NCI-H748 (cell line): ENCODE results near the gene EVPL.
A peak's percentile ranks its signal among the peaks of the same experiment; 100 is the strongest.

Experiments used
- DNase-seq: peaks from one replicate; lab custom pipeline; 2025; ENCODE audit not compliant: unreplicated experiment; lab: John Stamatoyannopoulos, UW

The EVPL gene

DNA sequence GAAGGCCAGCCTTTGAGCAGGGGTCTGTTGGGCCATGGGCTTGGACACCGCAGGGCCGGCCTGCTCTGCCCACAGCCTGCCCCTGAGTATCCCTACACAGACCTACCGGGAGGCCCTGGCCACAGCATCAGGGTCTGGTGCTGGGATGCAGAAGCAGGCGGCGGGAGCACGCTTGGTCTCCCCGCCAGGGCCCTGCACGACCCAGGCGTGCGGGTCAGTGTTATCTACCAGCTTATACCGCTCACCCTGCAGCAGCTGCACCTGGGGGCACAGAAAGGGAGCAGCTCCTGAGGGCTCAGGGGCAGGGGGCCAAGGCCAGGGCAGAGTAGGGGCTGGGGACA lies 8.8 kb downstream of the EVPL start:
- DNase-seq = no peak

DNA sequence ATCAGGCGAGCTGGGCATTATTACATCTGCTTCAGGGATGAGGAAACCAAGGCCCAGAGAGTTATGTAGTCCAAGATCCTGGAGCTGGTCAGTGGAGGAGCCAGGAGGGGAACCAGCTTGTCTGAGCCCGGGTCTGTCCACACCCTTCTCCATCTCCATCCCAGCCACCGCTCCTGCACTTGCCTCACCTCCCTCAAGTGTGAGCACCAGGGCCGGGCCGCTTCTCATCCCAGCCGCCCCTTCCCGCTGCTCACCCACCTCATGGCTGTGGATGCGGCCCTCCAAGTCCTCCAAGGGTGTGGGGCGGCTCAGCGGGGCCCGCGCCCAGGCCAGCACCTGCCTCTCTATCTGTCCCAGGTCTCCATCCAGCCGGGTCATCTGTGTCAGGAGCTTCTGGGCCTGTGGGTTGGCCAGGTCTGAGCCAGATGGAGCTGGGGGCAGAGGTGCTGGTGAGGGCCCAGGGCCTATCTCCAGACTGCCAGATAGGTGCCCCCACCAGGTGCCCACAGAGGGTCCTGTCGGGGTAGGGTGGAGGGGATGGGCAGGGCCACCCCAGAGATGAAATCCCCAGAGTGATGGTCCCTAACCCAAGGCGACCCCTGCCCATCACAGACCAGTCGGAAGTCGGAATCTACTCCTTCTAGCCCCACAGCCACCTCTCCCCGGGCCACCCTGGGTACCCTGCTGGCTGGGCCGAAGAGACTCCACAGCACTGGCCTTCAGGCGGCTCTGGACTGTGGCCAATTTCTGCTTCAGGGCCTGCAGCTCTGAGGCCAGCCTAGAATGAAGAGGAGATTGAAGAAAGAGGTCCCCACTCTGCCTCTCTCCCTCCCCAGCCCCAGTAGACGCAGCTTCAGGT lies 9.4 kb downstream of the EVPL start:
- no peak for DNase-seq

DNA sequence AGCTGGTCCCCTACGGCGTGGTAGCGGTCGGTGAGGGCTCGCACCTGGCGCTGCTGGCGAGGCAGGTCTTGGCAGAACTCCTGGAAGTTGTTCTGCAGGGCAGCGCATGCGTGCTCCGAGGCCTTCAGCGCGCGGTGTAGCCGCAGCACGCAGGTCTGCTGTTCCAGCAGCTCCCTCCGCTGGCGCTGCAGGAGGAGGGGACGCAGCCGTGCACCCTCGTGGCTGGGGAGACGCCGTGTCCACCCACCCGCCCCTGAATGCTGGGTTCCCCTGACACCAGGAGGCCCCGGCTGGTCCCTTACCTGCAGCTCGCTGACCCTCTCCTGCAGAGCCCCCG lies 12.2 kb downstream of the EVPL start:
- DNase-seq = no peak

DNA sequence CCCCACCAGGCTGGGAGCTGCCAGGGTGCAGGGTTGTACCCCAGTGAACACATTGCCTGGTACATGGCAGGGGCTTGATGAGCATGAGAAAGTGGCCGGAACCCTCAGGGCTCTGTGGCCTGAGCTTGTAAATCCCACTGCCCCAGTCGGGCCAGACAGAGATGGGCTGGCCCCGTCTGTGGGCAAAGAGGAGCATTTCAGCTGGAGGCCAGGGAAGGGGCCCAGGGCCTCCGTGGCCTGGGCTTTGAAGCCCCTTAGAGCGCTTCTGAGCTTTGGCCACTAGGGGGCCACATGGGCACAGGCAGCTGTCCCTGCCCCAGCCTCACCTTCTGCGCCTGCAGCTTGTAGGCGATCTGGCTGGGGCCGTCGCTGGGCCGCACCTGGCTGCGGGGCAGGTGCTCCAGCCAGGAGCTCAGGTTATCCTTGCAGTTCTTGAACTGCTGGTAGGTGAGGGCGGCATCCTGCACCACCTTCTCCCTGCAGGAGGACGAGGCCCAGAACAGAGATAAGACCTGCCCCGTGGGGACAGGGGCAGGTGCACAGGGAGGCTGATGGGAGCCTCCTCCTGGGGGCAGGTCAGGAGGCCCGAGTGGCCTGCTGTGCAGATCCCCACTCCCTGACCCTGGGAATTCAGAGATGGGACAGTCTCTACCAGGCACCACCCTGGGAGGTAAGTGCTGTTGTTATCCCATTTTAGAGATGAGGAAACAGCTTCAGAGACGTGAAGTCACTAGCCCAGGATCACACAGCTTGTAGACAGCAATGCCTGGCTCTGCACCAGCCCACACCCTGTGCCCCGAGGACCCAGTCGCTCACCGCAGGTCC lies 12.8 kb downstream of the EVPL start:
- peak; percentile 81 for DNase-seq

DNA sequence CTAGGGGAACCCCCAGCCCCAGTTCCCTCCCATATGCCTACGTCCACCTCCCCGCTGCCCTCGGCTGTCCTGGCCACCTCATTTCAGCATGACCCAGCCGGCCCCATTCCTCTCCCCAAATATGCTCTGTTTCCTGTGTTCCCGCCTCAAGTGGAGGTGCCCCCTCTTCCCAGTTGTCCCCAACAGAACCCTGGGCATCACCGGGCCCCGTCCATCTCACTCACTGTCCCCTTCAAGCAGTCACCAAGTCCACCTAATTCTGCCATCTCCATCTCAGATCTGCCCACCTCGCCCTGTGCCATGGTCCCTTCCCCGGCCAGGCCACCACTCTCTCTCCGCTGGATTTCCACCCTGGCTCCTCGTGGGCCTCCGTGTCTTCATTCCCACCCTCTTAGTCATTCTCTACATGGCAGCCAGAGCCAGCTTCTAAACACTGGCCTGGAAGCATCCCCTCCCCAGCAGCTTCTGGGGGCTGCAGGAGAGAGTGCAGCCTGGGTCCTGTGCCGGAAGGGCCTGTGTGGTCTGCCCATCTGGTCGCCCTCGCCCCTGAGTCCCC lies 13.7 kb downstream of the EVPL start:
- no peak for DNase-seq

DNA sequence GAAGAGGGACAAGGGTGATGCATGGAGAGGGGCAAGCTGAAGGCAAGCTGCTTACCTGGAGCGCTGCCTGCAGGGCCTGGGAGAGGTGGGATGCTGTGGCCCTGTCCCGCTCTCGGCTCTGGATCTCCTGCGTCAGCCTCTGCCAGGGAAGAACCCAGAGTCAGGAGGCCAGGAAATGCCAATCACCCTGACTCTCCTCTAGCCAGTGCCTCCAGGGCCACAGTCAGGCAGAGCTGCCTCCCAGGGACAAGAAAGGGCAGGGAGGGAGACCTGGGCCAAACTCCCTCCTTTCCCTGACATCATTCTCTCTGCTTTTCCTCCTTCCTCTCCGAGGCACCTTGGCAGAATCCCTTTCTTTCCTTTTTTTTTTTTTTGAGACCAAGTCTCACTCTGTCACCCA lies 15.2 kb downstream of the EVPL start:
- DNase-seq = no peak

DNA sequence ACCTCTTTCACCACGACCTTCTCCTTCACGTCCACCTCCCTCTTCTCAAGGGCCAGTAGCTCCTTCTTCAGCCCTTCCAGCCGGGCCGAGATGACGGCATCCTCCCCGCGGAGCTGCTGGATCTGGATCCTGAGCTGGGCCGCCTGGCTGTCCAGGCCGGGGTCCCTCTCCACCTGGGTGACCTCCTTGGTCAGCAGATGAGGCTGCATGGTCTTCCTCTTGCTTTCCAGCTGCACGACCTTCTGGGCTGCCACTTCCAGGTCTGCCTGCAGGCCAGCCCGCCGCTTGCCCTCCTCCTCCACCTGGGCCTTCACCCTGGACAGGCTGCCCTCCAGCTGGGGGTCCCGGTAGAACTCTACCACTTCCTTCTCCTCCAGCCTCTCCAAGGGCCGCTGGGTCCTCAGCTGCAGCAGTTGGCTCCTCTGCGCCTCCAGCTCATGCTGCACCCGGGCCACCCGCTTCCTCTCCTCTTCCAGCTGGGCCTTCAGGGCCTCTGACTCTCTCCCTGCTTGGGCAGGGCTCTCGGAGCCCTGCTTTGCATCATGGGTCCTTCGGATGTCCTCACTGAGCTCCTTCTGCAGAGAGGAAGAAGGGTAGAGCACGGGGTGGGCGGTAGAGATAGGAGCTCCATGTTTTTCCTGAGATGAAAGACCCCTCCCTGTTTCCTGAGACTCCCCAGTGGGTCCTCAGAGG lies 17.0 kb downstream of the EVPL start:
- no peak for DNase-seq

DNA sequence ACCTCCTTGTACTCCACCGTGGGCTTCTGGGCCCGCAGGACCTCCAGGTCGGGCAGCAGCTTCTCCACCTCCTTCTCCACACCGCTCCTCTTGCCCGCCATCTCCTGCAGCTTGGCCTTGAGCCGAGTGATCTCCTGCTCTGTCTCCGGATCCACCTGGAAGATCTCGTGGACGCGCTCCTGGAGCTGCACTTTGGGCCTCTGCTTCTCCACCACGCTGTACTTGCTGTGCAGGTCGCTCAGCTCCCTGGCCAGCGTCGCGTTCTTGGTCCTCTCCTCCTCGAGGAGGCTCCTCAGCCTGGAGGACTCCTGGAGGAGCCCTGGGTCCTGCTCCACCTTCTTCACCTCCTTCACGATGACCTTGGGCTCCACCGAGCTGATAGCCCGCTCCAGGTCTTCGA lies 17.7 kb downstream of the EVPL start:
- no peak for DNase-seq

DNA sequence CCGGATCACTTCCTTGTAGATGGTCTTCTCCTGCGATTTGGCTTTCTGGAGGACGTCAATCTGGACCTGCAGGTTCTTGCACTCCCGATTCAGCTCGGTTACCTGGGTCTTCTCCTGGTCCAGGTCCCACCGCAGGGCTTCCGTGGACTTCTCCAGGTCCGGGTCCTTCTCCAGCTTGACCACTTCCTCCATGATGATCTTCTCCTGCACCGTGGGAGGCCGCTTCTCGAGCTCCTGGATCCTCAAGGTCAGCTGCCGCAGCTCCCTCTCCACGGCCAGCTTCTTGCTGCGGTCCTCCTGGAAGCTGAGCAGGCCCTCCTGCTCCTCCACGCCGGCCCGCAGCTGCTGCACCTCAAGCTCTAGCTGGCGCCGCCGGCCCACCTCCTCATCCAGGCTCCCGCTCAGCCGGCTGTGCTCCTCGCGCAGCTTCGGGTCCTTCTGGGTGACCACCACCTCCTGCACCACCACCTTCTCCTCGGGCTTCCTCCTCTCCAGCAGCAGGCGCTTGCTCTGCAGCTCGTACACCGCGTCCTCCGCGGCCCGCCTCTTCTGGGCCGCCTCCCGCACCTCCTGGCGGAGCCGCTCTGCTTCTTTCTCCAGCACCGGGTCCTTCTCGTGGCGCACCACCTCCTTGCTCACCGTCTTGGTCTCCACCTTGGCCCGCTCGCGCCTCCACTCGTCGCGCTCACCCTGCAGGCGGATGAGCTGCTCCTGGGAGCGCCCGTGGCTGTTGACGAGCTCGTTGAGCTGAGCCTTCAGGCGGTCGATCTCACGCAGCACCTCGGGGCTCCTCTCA lies 18.3 kb downstream of the EVPL start:
- no peak for DNase-seq

DNA sequence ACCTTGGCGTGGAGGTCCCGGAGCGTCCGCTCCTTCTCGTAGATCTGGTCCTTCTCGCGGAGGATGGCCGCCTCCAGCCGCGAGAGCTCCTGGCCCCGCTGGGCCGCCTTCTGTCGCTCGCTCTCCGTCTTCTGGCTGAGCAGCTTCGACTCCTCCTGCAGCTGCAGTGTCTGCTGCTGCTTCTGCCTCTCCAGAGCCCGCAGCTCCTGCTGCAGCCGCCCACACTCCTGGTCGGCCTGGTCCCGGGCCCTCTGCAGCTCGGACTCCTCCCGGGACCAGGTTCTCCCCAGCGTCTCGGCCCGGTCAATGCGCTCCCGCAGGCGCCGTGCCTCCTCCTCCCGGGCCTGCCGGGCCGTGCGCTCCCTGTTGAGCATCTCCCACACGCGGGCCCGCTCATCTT lies 18.9 kb downstream of the EVPL start:
- DNase-seq = no peak

DNA sequence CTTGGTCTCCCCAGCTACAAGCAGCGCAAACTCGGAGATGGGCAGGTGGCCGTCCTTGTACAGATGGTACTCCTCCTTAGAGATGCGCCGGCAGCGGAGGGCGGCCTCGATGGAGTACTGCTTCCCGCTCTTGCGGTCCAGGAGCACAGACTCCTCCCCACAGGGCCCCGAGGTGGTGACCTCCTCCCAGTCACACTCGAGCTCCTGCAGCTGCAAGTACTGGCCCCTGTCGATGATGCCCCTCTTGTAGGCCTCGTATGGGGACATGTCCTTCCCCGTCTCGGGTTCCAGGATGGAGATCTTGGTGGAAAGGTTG lies 19.3 kb downstream of the EVPL start:
- DNase-seq = no peak

DNA sequence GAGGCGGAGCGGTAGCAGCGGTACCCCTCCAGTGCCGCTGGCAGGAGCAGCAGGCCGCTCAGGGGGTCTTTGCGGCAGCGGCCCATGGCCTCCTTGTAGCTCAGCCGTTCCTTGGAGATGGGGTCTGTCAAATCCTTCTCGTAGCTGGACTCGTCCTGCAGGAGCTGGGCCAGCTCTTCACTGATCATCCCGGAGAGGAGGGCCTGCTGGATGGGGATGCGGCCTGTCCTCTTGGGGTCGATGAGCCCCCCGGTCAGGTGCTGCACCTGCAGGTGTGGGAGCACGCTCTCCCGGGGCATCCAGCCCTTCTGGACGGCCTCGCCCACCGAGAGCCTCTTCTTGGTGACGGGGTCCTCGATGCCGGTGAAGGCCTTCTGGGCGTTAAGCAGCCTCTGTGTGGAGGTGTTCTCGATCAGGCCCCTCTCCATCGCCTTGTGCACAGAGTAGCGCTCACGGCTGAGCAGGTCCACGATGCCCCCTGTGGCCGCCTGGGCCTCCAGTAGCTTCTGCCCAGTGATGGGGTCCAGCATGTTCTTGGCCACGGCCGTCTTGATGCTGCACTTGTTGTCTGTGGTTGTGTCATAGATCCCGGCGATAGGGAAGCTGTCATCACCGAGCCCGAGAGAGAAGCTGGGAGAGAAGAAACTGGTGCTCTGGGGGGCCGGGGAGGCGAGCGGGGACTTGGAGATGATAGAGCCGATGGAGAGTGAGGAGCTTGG lies 19.8 kb downstream of the EVPL start:
- no peak for DNase-seq

DNA sequence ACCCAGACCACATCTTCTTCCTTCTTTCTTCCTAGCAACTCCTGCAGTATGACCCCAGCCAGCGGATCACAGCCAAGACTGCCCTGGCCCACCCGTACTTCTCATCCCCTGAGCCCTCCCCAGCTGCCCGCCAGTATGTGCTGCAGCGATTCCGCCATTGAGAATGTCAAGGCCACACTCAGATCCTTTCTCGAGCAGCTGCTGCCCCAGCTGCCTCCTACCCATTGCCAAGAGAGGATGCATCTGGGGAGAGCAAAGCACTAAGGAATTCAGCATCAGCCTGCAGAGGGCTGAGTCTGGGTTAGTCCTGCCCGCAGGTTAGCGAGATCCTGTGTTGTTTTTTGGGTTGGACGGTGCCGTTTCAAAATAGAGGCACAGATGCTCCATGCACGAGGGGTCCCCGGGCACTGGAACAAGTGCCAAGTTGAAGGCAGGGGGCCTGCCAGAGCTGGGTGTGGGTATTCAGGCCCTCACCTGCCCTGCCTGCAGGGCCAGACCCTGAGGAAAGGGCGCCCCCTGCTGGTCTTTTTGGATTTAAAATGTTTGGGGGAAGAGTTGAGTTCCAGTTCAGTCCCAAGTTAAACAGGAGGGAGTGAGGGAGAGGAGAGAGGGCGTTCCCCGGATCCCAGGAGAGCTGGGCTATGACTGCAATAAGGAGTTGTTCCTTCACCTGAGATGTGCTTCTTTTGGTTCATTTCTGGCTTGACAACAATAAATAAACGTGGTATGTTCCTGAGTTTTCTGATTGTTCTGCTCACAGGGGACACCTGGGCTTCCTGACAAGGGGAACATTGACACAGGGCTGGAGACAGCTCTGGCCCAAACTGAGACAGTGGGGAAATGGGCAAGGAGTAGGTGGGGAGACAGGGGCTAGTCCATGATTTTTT lies 21.6 kb downstream of the EVPL start:
- DNase-seq = peak; percentile 68

DNA sequence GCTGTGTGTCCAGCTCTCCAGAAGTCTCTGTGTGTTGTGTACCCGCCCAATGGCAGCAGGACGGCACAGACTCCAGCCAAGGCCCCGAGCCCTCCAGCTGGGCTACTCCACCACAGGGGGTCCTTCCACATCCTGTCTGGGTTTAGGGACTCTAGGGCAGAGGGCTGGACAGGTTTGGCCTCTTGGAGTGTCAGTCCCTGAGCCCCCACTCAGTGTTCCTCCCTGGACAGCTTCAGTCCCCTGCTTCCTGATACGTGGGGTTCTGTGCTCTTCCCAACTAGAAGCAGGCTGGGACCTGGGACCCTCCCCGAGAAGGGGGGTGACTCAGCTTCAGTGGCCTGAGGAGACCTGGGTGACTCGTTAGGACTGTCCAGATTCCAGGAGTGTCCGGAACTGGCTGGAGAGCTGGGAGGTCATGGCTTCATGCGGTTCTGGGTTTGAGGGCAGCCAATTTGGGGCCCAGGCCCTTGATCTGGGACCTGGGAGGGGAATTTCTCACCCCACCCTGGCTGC lies 22.3 kb downstream of the EVPL start:
- DNase-seq = no peak

DNA sequence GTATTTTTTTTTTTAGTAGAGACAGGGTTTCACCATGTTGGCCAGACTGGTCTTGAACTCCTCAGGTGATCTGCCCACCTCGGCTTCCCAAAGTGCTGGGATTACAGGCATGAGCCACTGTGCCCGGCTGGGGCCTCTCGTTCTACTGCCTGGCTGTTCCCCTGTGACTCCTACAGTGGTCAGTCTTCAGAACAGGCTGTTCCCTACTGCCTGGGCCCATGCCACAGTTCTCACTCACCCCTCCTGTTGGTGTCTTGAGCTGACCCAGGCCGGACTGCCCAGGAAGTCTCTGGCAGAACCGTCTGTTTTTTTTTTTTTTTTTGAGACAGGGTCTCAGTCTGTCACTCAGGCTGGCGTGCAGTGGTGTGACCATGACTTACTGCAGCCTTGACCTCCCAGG lies 23.2 kb downstream of the EVPL start:
- no peak for DNase-seq

DNA sequence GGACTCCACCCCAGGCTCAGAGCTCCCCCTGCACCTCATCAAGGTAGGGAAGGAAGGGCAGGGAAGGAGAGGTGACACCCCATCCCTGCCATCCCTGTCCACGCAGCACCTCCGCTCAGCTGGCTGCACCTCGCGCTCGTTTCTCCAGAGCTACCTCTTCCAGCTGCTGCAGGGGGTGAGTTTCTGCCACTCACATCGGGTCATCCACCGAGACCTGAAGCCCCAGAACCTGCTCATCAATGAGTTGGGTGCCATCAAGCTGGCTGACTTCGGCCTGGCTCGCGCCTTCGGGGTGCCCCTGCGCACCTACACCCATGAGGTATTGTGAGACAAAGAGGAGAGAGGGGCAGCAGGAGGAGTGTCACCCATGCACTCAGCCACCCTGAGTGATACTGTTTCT lies 25.0 kb downstream of the EVPL start:
- DNase-seq = no peak

DNA sequence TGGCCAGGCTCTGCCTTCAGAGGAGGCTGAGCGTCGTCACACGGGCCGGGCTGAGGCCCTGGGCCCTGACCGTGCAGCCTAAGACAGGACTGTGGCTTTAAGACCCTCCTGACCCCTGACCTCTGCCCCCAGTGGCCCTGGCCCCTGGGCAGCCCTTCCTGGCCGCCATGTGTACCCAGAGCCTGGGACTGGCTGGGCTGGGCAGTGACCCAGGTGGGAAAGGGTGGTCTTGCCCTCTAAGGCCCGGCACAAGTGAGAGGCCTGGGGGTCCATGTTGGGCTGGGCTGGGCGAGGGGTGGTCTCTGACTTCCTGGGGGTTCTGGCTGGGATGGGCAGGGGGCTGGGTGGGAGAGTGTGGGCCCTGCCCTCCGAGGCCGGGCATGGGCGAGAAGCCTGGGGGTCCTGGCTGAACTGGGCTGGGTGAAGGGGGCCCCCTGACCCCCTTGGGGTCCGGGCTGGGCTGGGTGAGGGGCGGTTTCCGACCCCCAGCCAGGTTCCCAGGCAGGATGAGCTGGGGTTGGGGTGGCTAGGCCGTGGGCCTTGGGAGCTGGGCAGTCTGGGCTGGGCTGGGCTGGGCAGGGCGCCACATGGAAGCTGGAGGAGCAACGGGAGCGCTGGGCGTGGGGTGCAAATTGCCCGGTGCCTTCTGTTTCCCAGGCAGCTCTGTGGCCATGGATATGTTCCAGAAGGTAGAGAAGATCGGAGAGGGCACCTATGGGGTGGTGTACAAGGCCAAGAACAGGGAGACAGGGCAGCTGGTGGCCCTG lies 26.2 kb downstream of the EVPL start, which contains the start of gene CDK3:
TSS of gene CDK3 (plus strand) at position 101 of the 767 bp plus-strand sequence. CDS start at position 672, 571 bp downstream.
- no peak for DNase-seq

DNA sequence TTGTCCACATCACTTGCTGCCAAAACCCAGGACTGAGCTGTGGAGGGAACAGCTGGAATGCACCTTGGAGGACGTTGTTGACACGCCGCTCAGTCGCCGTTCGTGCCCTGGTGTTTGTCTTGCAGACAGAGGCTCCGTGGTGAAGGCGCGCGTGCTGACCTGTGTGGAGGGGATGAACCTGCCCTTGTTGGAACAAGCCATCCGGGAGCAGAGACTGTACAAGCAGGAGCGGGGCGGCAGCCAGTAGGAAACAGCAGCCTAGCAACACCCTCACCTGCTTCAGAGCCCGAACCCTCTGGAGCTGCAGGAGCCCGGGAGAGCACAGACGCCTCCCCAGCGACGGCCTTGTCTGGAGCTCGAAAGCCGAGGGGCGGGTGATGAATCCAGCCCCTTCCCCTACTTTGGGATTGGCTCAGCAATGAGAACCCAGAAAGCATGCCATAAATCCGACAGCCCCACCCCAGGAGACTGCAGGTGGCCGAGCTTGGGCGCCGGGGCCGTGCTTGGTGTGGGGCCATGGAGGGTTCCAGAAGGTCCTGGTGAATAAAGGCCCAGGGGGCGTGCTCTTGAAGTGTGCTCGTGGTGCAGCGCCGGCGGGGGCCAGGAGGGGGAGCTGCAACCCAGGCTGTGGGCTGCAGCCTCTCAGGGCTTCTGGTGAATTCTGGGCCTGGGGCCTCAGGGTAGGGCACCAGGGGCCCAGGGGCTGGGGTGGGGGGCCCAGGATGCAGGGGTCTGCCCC lies 26.9 kb downstream of the EVPL start:
- DNase-seq = peak; percentile 18
